ENCODE data around the gene P2RX4. TPM values are rescaled to one million over a fixed set of nuclear protein-coding genes. Genes with fewer than 3 reads are reported as not detected.
"Not testable (repeated sequence)": the region's sequence is repeated elsewhere in the genome, so short reads cannot be mapped to it uniquely, and the experiment has no call there.

P2RX4 gene
- total RNA-seq, 1 donor from 2014 or later = 42.0 TPM

GRCh38 chr12:121218588-121219352 lies 8.8 kb downstream of the P2RX4 start:
- intact Hi-C loops (cut with micrococcal nuclease) = no loop called here

GRCh38 chr12:121219353-121219986 lies 9.5 kb downstream of the P2RX4 start:
- intact Hi-C loops (cut with micrococcal nuclease) = no loop called here

- intact Hi-C loops (cut with micrococcal nuclease) = loop anchor here (1.0 to 5.0 kb wide), 5 partner anchors 8 to 206 kb away; partner anchors contain the start of genes C12orf43 and RNF34
Observed at GRCh38 chr12:121222847-121223246, 12.9 kb downstream of the P2RX4 start.

GRCh38 chr12:121223292-121224285 lies 13.7 kb downstream of the P2RX4 start:
- intact Hi-C loops (cut with micrococcal nuclease) = loop anchor here (1.0 to 5.0 kb wide), 8 partner anchors 8 to 206 kb away; partner anchors contain the start of genes C12orf43, P2RX4 and RNF34

GRCh38 chr12:121224591-121224990 lies 14.7 kb downstream of the P2RX4 start:
- intact Hi-C loops (cut with micrococcal nuclease) = loop anchor here (1.0 to 5.0 kb wide), 5 partner anchors 14 to 207 kb away; partner anchors contain the start of genes C12orf43, P2RX4 and RNF34

- intact Hi-C loops (cut with micrococcal nuclease) = no loop called here
Observed at GRCh38 chr12:121226399-121226798, 16.5 kb downstream of the P2RX4 start.

GRCh38 chr12:121226871-121227270 lies 16.9 kb downstream of the P2RX4 start:
- intact Hi-C loops (cut with micrococcal nuclease) = not testable (repeated sequence)

GRCh38 chr12:121227294-121227693 lies 17.4 kb downstream of the P2RX4 start:
- intact Hi-C loops (cut with micrococcal nuclease) = no loop called here

GRCh38 chr12:121228919-121229665 lies 19.2 kb downstream of the P2RX4 start:
- intact Hi-C loops (cut with micrococcal nuclease) = no loop called here

GRCh38 chr12:121229826-121230537 lies 20.1 kb downstream of the P2RX4 start:
- intact Hi-C loops (cut with micrococcal nuclease) = loop anchor here (1.0 kb wide), 3 partner anchors 10 to 170 kb away; no protein-coding TSS in a partner anchor

- intact Hi-C loops (cut with micrococcal nuclease) = loop anchor here (1.0 kb wide), 3 partner anchors 10 to 170 kb away; no protein-coding TSS in a partner anchor
Observed at GRCh38 chr12:121230538-121230907, 20.6 kb downstream of the P2RX4 start.

GRCh38 chr12:121232163-121232562 lies 22.2 kb downstream of the P2RX4 start:
- intact Hi-C loops (cut with micrococcal nuclease) = no loop called here

- intact Hi-C loops (cut with micrococcal nuclease) = no loop called here
Observed at GRCh38 chr12:121232977-121233627, 23.2 kb downstream of the P2RX4 start.

GRCh38 chr12:121233628-121234020 lies 23.7 kb downstream of the P2RX4 start:
- intact Hi-C loops (cut with micrococcal nuclease) = no loop called here

- intact Hi-C loops (cut with micrococcal nuclease) = no loop called here
Observed at GRCh38 chr12:121236776-121237175, 26.8 kb downstream of the P2RX4 start.

GRCh38 chr12:121237415-121237814 lies 27.5 kb downstream of the P2RX4 start:
- intact Hi-C loops (cut with micrococcal nuclease) = no loop called here

GRCh38 chr12:121238086-121238485 lies 28.2 kb downstream of the P2RX4 start:
- intact Hi-C loops (cut with micrococcal nuclease) = no loop called here

- intact Hi-C loops (cut with micrococcal nuclease) = loop anchor here (1.0 kb wide), 1 partner anchor 28 kb away; the partner anchor contains the start of gene P2RX4
Observed at GRCh38 chr12:121238604-121239350, 28.8 kb downstream of the P2RX4 start.
